MCF 10A (cell line): ENCODE measurements around the gene EXOC3. TPM values are rescaled to one million over a fixed set of nuclear protein-coding genes. Genes with fewer than 3 reads are reported as not detected.
"Not testable (repeated sequence)": the region's sequence is repeated elsewhere in the genome, so short reads cannot be mapped to it uniquely, and the experiment has no call there.

Source experiments
- BruUV-seq: library from RNA; stranded (reverse); fragments of 400-500 nt; replicated peaks from 2 replicates; lab custom pipeline; 2021; lab: Mats Ljungman, UMichigan
- CTCF ChIA-PET: fragments of 300-600 bp; sonication (Branson Sonifier 250); formaldehyde crosslinking; extraction: SDS; loops from one replicate; lab custom pipeline; 2021; ENCODE audit warnings: antibody characterized with exemption, inconsistent platforms; lab: Yijun Ruan, JAX
- POLR2A ChIA-PET: fragments of 300-600, 350-650 bp; sonication (Branson Sonifier 250); formaldehyde crosslinking; extraction: SDS; loops from one replicate; lab custom pipeline; 2020; ENCODE audit warnings: antibody characterized with exemption, inconsistent platforms; lab: Yijun Ruan, JAX
- DNase-seq: peaks from one replicate; pipeline ENCODE4 v3.0.0-alpha.2; 2018; ENCODE audit not compliant: unreplicated experiment
- H3K27ac Mint-ChIP-seq: one replicate; pipeline ENCODE4 v1.8.0; 2022; ENCODE audit warnings: mild to moderate bottlenecking, low read depth, mixed read lengths; ENCODE audit not compliant: unreplicated experiment
- H3K27me3 Mint-ChIP-seq: one replicate; pipeline ENCODE4 v1.8.0; 2022; ENCODE audit warnings: mixed read lengths; ENCODE audit not compliant: insufficient read depth, unreplicated experiment
- H3K36me3 Mint-ChIP-seq: one replicate; pipeline ENCODE4 v1.8.0; 2022; ENCODE audit warnings: mild to moderate bottlenecking, moderate library complexity, mixed read lengths; ENCODE audit not compliant: insufficient read depth, unreplicated experiment
- H3K4me1 Mint-ChIP-seq: one replicate; pipeline ENCODE4 v1.8.0; 2022; ENCODE audit warnings: mixed read lengths; ENCODE audit not compliant: insufficient read depth, unreplicated experiment
- H3K4me3 Mint-ChIP-seq: one replicate; pipeline ENCODE4 v1.8.0; 2022; ENCODE audit warnings: mild to moderate bottlenecking, moderate library complexity, mixed read lengths; ENCODE audit not compliant: unreplicated experiment
- H3K9me3 Mint-ChIP-seq: one replicate; pipeline ENCODE4 v1.8.0; 2022; ENCODE audit warnings: mixed read lengths; ENCODE audit not compliant: unreplicated experiment
- CTCF ChIP-seq: fragments of 200-600 bp; IDR thresholded peaks from one replicate; pipeline ENCODE4 v1.8.0; 2022; ENCODE audit warnings: antibody characterized with exemption, mild to moderate bottlenecking; ENCODE audit not compliant: unreplicated experiment
- intact Hi-C: fragments of 100-400 bp; cut with micrococcal nuclease; formaldehyde crosslinking; loops from 2 replicates; pipeline ENCODE4 v1.14.1; 2022
- total RNA-seq: library from RNA; stranded (reverse); gene quantifications from 2 replicates; pipeline ENCODE4 v1.2.3, GENCODE V29; 2022

EXOC3 gene
- total RNA-seq, 1 experiment from 2014 or later, result 44.1 TPM

GRCh38 chr5:472656-473550 lies 29.9 kb downstream of the EXOC3 start:
- Mint-ChIP-seq H3K9me3 (no peaks in the 10 kb centered on the region), H3K27ac (no peak overlapping the region), H3K36me3 (peaks cover 26% of the 10 kb centered on the region), H3K4me1 (peaks cover 12% of the 10 kb centered on the region), H3K27me3 (peaks cover 13% of the 10 kb centered on the region), H3K4me3 (peak overlapping the region; percentile 79)
- intact Hi-C loops, result loop anchor here (2.0 to 10.0 kb wide), 3 partner anchors 142 to 442 kb away; no protein-coding TSS in a partner anchor
- ChIA-PET POLR2A (interaction anchor here (0.6 to 3.1 kb wide), 17 partner anchors 7 to 202 kb away, joined by 3 to 16 read pairs (median 4); partner anchors contain the start of genes CEP72, EXOC3 and PDCD6), CTCF (interaction anchor here (0.6 to 2.7 kb wide), 5 partner anchors 12 to 220 kb away, joined by 3 to 11 read pairs (median 3); partner anchors contain the start of gene TPPP)
- TF ChIP-seq CTCF, result no peak
- DNase-seq, result peak; percentile 70
- no TSS peak for BruUV-seq

- H3K27ac Mint-ChIP-seq, result no peak overlapping the region
- no peak for TF ChIP-seq CTCF
- H3K27me3 Mint-ChIP-seq, result peaks cover 14% of the 10 kb centered on the region
- BruUV-seq, result no TSS peak
- no peaks in the 10 kb centered on the region for H3K9me3 Mint-ChIP-seq
- DNase-seq, result peak; percentile 32
- POLR2A ChIA-PET, result interaction anchor here (0.6 to 3.1 kb wide), 8 partner anchors 15 to 184 kb away, joined by 3 to 16 read pairs (median 6); partner anchors contain the start of genes CEP72 and EXOC3
- intact Hi-C loops, result loop anchor here (2.0 to 10.0 kb wide), 3 partner anchors 141 to 441 kb away; no protein-coding TSS in a partner anchor
- peaks cover 12% of the 10 kb centered on the region for H3K4me1 Mint-ChIP-seq
- CTCF ChIA-PET, result interaction anchor here (0.6 to 2.7 kb wide), 8 partner anchors 13 to 220 kb away, joined by 3 to 11 read pairs (median 3); partner anchors contain the start of gene TPPP
- H3K4me3 Mint-ChIP-seq, result peak overlapping the region; percentile 79
- H3K36me3 Mint-ChIP-seq, result peaks cover 26% of the 10 kb centered on the region
Observed at GRCh38 chr5:473551-474192, 30.7 kb downstream of the EXOC3 start.

- DNase-seq, H3K9me3 Mint-ChIP-seq, H3K27ac Mint-ChIP-seq, BruUV-seq: not testable (repeated sequence)
- ChIA-PET POLR2A (interaction anchor here (1.1 to 2.3 kb wide), 6 partner anchors 16 to 184 kb away, joined by 3 to 16 read pairs (median 6); partner anchors contain the start of gene CEP72), CTCF (interaction anchor here (0.6 to 2.7 kb wide), 6 partner anchors 16 to 148 kb away, joined by 3 to 11 read pairs (median 3); no protein-coding TSS in a partner anchor)
- peak overlapping the region; percentile 79 for H3K4me3 Mint-ChIP-seq
- intact Hi-C loops, result loop anchor here (5.0 to 10.0 kb wide), 2 partner anchors 183 to 440 kb away; no protein-coding TSS in a partner anchor
- peaks cover 21% of the 10 kb centered on the region for H3K36me3 Mint-ChIP-seq
- peaks cover 14% of the 10 kb centered on the region for H3K27me3 Mint-ChIP-seq
- peaks cover 12% of the 10 kb centered on the region for H3K4me1 Mint-ChIP-seq
Observed at GRCh38 chr5:474232-474839, 31.4 kb downstream of the EXOC3 start.
